ENCODE measurements around the gene MAP3K3. TPM values are rescaled to one million over a fixed set of nuclear protein-coding genes. Genes with fewer than 3 reads are reported as not detected.

MAP3K3 gene
- total RNA-seq, 1 donor from 2014 or later, result 108 TPM

GRCh38 chr17:63622574-63623390 is 565 bp downstream of the MAP3K3 start:
- DNase-seq (ENCODE audit: low read depth in 2 of 2), result peak; percentile 92

- peak in 1 of 2 donors; percentile 20 for DNase-seq (ENCODE audit: low read depth in 2 of 2)
These were observed 1.7 kb downstream of the MAP3K3 start for GRCh38 chr17:63623786-63624530.

- no peak for DNase-seq (ENCODE audit: low read depth in 2 of 2)
These were observed 2.3 kb downstream of the MAP3K3 start for GRCh38 chr17:63624531-63624880.

GRCh38 chr17:63626551-63627180 is 4.4 kb downstream of the MAP3K3 start:
- peak; percentile 22 to 58 for DNase-seq (ENCODE audit: low read depth in 2 of 2)

- DNase-seq (ENCODE audit: low read depth in 2 of 2), result peak; percentile 24 to 45
These were observed 7.4 kb downstream of the MAP3K3 start for GRCh38 chr17:63629627-63630026.

GRCh38 chr17:63631062-63631461 is 8.8 kb downstream of the MAP3K3 start:
- DNase-seq (ENCODE audit: low read depth in 2 of 2), result no peak

GRCh38 chr17:63631626-63632025 is 9.4 kb downstream of the MAP3K3 start:
- no peak for DNase-seq (ENCODE audit: low read depth in 2 of 2)

- DNase-seq (ENCODE audit: low read depth in 2 of 2), result no peak
These were observed 11.5 kb downstream of the MAP3K3 start for GRCh38 chr17:63633742-63634141.

GRCh38 chr17:63634163-63634562 is 11.9 kb downstream of the MAP3K3 start:
- peak in 1 of 2 donors; percentile 78 for DNase-seq (ENCODE audit: low read depth in 2 of 2)

- no peak for DNase-seq (ENCODE audit: low read depth in 2 of 2)
These were observed 12.6 kb downstream of the MAP3K3 start for GRCh38 chr17:63634816-63635215.

GRCh38 chr17:63635290-63635689 is 13.1 kb downstream of the MAP3K3 start:
- DNase-seq (ENCODE audit: low read depth in 2 of 2), result no peak

GRCh38 chr17:63635787-63636186 is 13.6 kb downstream of the MAP3K3 start:
- no peak for DNase-seq (ENCODE audit: low read depth in 2 of 2)

GRCh38 chr17:63639125-63639524 is 16.9 kb downstream of the MAP3K3 start:
- DNase-seq (ENCODE audit: low read depth in 2 of 2), result no peak

- DNase-seq (ENCODE audit: low read depth in 2 of 2), result no peak
These were observed 17.8 kb downstream of the MAP3K3 start for GRCh38 chr17:63640038-63640437.

- DNase-seq (ENCODE audit: low read depth in 2 of 2), result no peak
These were observed 19.7 kb downstream of the MAP3K3 start for GRCh38 chr17:63641692-63642448.

GRCh38 chr17:63644846-63645245 is 22.6 kb downstream of the MAP3K3 start:
- no peak for DNase-seq (ENCODE audit: low read depth in 2 of 2)

GRCh38 chr17:63645775-63646487 is 23.7 kb downstream of the MAP3K3 start:
- no peak for DNase-seq (ENCODE audit: low read depth in 2 of 2)

GRCh38 chr17:63646488-63646806 is 24.2 kb downstream of the MAP3K3 start:
- no peak for DNase-seq (ENCODE audit: low read depth in 2 of 2)

- DNase-seq (ENCODE audit: low read depth in 2 of 2), result no peak
These were observed 25.0 kb downstream of the MAP3K3 start for GRCh38 chr17:63647065-63647725.

GRCh38 chr17:63647936-63648335 is 25.7 kb downstream of the MAP3K3 start:
- no peak for DNase-seq (ENCODE audit: low read depth in 2 of 2)

- no peak for DNase-seq (ENCODE audit: low read depth in 2 of 2)
These were observed 27.6 kb downstream of the MAP3K3 start for GRCh38 chr17:63649813-63650212.
